DND-41 (cell line): ENCODE measurements around the gene OCA2.

Source experiments
- ATAC-seq: fragments of 200-7000 bp; cut with Tn5 transposase; 3 replicates; pipeline ENCODE4 v1.9.1; 2021; ENCODE audit warnings: low read depth; ENCODE audit not compliant: insufficient read depth
- DNase-seq: peaks from one replicate; pipeline ENCODE4 v3.0.0-alpha.2; 2020
- H2AFZ ChIP-seq: 2 replicates; pipeline ENCODE4 v1.6.0; 2012; ENCODE audit warnings: low read depth, low read length
- H3K27ac ChIP-seq: 2 replicates; pipeline ENCODE4 v1.5.1; 2012; ENCODE audit warnings: low read length, inconsistent platforms
- H3K27me3 ChIP-seq: fragments of 200-600 bp; sonication (generic); 2 replicates; pipeline ENCODE4 v1.6.0; 2012; ENCODE audit warnings: low read length, mild to moderate bottlenecking, inconsistent platforms; ENCODE audit not compliant: insufficient read depth, poor library complexity
- H3K36me3 ChIP-seq: 2 replicates; pipeline ENCODE4 v1.5.1; 2012; ENCODE audit warnings: low read length, inconsistent platforms; ENCODE audit not compliant: insufficient read depth
- H3K4me1 ChIP-seq: 2 replicates; pipeline ENCODE4 v1.5.1; 2012; ENCODE audit warnings: mild to moderate bottlenecking, low read length; ENCODE audit not compliant: insufficient read depth
- H3K4me2 ChIP-seq: 2 replicates; pipeline ENCODE4 v1.6.0; 2012; ENCODE audit warnings: mild to moderate bottlenecking, moderate library complexity, low read length, inconsistent platforms; ENCODE audit not compliant: insufficient read depth
- H3K4me3 ChIP-seq, 2 experiments: fragments of 200-600 bp in 1 of 2; shearing (Covaris generic) in 1 of 2; 2 replicates each; pipeline ENCODE4 v1.5.1; 2012 to 2016; ENCODE audit warnings: inconsistent platforms in 2 of 2, low read length in 2 of 2, mild to moderate bottlenecking in 2 of 2, low read depth in 1 of 2, moderate library complexity in 1 of 2
- H3K79me2 ChIP-seq: 2 replicates; pipeline ENCODE4 v1.6.0; 2012; ENCODE audit warnings: low read length, inconsistent platforms; ENCODE audit not compliant: insufficient read depth
- H3K9ac ChIP-seq: 2 replicates; pipeline ENCODE4 v1.6.0; 2012; ENCODE audit warnings: low read depth, mild to moderate bottlenecking, inconsistent platforms, low read length, moderate library complexity
- H3K9me3 ChIP-seq: 2 replicates; pipeline ENCODE4 v1.5.1; 2012; ENCODE audit warnings: low read length, moderate library complexity, mild to moderate bottlenecking, inconsistent platforms; ENCODE audit not compliant: insufficient read depth, severe bottlenecking
- H4K20me1 ChIP-seq: 2 replicates; pipeline ENCODE4 v1.6.0; 2012; ENCODE audit warnings: low read length; ENCODE audit not compliant: insufficient read depth
- EZH2 ChIP-seq: IDR thresholded peaks from 3 replicates; pipeline ENCODE4 v1.6.1; 2012; ENCODE audit warnings: borderline replicate concordance, low read depth, mild to moderate bottlenecking, moderate library complexity, low read length, inconsistent platforms; ENCODE audit not compliant: severe bottlenecking
- TF ChIP-seq, protein P1 (sequence below): IDR thresholded peaks from 2 replicates; pipeline ENCODE4 v1.5.1; 2012; ENCODE audit warnings: borderline replicate concordance, low read length, moderate library complexity, mild to moderate bottlenecking; ENCODE audit not compliant: poor library complexity, severe bottlenecking; ENCODE audit errors: extremely low read depth

Gene OCA2

DNA sequence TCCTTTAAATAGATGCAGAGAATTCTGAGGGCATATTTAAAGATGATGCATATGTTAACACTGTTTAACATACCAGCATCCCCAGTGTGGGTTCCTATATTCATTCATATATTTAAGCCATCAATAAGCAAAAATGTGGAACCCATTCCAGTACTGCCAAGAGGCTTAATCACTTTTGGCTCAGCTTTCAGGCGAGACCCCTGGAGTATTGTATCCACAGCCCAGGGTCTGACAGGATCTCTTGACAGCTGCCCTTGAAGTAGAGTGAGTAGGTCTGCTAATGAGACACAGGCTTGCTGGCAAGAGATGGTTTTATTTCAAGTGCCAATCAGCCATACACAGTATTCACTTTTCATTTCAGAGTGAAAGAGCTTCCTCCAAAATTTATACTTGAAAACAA, 367.3 kb downstream of the OCA2 start:
- Histone ChIP-seq H2AFZ (no peak overlapping the region), H3K4me3 (no peak overlapping the region), H4K20me1 (no peaks in the 10 kb centered on the region), H3K9ac (no peak overlapping the region), H3K27ac (no peak overlapping the region), H3K79me2 (no peaks in the 10 kb centered on the region), H3K36me3 (no peaks in the 10 kb centered on the region), H3K9me3 (no peaks in the 10 kb centered on the region), H3K27me3 (no peaks in the 10 kb centered on the region), H3K4me2 (no peak overlapping the region), H3K4me1 (no peaks in the 10 kb centered on the region)
- TF ChIP-seq, protein P1, sequence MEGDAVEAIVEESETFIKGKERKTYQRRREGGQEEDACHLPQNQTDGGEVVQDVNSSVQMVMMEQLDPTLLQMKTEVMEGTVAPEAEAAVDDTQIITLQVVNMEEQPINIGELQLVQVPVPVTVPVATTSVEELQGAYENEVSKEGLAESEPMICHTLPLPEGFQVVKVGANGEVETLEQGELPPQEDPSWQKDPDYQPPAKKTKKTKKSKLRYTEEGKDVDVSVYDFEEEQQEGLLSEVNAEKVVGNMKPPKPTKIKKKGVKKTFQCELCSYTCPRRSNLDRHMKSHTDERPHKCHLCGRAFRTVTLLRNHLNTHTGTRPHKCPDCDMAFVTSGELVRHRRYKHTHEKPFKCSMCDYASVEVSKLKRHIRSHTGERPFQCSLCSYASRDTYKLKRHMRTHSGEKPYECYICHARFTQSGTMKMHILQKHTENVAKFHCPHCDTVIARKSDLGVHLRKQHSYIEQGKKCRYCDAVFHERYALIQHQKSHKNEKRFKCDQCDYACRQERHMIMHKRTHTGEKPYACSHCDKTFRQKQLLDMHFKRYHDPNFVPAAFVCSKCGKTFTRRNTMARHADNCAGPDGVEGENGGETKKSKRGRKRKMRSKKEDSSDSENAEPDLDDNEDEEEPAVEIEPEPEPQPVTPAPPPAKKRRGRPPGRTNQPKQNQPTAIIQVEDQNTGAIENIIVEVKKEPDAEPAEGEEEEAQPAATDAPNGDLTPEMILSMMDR = no peak
- TF ChIP-seq EZH2 = no peak
- no peak for DNase-seq
- no peak for ATAC-seq

DNA sequence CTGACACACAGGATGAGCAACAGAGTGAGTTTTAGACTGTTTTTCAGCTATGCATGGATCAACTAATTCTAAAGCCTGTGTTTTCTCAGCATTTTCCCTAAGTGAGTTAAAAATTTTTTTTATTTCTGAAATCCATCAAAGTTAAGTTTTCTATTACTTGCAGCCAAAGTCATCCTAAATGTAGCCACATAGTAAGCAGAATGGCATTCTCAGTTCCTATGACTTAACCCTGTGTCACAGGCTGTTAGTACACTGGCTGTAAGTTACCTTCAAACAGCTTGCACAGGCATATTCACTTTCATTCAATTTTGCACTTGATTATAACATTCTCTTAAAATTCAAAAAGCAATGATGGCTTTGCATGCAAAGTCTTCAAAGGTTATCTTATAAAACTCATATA, 368.2 kb downstream of the OCA2 start:
- ATAC-seq = no peak

DNA sequence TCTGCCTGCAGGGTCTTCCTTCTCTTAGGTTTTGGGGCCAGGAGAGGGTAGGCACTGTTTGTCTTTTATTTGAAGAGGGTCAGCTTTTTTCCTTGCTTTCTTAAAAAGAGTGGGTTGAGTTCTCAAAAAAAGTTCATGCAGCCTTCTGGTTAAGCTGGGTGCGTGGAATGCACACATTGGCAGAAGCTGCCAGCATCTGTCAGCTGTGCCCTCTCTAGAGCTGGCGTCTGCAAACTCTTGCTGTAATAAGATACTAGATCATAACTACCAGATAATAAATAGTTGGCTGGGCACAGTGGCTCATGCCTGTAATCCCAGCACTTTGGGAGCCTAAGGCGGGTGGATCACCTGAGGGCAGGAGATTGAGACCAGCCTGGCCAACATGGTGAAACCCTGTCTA, 373.4 kb downstream of the OCA2 start:
- TF ChIP-seq, protein P1 = no peak
- H4K20me1 ChIP-seq = no peaks in the 10 kb centered on the region
- no peak overlapping the region for H3K4me3 ChIP-seq
- no peaks in the 10 kb centered on the region for H3K4me1 ChIP-seq
- H3K9me3 ChIP-seq = no peaks in the 10 kb centered on the region
- no peak overlapping the region for H2AFZ ChIP-seq
- DNase-seq (no peak), ATAC-seq (no peak)
- H3K79me2 ChIP-seq = no peaks in the 10 kb centered on the region
- no peak overlapping the region for H3K27ac ChIP-seq
- no peak overlapping the region for H3K9ac ChIP-seq
- H3K4me2 ChIP-seq = no peak overlapping the region
- H3K27me3 ChIP-seq = no peaks in the 10 kb centered on the region
- H3K36me3 ChIP-seq = no peaks in the 10 kb centered on the region

More for the DNA sequence above, 368.2 kb downstream of the OCA2 start:
- Histone ChIP-seq H3K4me3 (no peak overlapping the region), H3K9ac (no peak overlapping the region), H3K27ac (no peak overlapping the region), H3K79me2 (no peaks in the 10 kb centered on the region), H3K4me1 (no peaks in the 10 kb centered on the region), H3K9me3 (no peaks in the 10 kb centered on the region), H2AFZ (no peak overlapping the region), H4K20me1 (no peaks in the 10 kb centered on the region), H3K27me3 (no peaks in the 10 kb centered on the region), H3K4me2 (no peak overlapping the region), H3K36me3 (no peaks in the 10 kb centered on the region)
- no peak for DNase-seq
- no peak for TF ChIP-seq EZH2
- TF ChIP-seq, protein P1 = no peak

DNA sequence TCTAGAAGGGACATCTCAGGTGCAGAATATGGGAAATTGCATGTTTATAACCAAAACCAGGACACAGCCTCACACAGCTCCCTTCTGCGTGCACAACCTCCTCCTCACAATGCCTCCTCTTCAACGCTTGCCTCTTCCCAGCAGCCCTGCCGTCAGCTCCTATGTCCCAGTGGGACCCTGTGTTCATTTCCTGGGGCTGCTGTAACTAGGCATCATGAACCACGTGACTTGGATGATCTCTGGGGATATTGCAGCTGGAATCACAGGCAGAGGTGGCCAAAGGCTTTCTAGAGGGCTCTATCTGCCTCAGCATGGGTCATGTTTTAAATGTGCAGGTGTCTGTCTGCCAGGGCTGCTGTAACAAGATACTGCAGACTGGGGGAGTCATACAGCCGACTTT, 375.3 kb downstream of the OCA2 start:
- no peaks in the 10 kb centered on the region for H3K9me3 ChIP-seq
- no peak overlapping the region for H2AFZ ChIP-seq
- no peak for ATAC-seq
- H3K27ac ChIP-seq = no peak overlapping the region
- no peaks in the 10 kb centered on the region for H3K36me3 ChIP-seq
- no peaks in the 10 kb centered on the region for H4K20me1 ChIP-seq
- DNase-seq = no peak
- TF ChIP-seq, protein P1 = no peak
- TF ChIP-seq EZH2 = no peak
- H3K4me3 ChIP-seq = no peak overlapping the region
- H3K4me1 ChIP-seq = no peaks in the 10 kb centered on the region
- no peaks in the 10 kb centered on the region for H3K79me2 ChIP-seq
- no peak overlapping the region for H3K9ac ChIP-seq
- no peak overlapping the region for H3K4me2 ChIP-seq
- H3K27me3 ChIP-seq = no peaks in the 10 kb centered on the region
